H9 (cell line): ENCODE results near the gene MRGPRG. TPM values are rescaled to one million over a fixed set of nuclear protein-coding genes. Genes with fewer than 3 reads are reported as not detected.

Source experiments
- DNase-seq: peaks from one replicate; pipeline ENCODE4 v3.0.0-alpha.2; 2017
- H2AFZ ChIP-seq: one replicate; pipeline ENCODE4 v1.6.1; 2013; ENCODE audit warnings: mild to moderate bottlenecking, low read length, control low read depth, moderate library complexity
- H2AK5ac ChIP-seq: 2 replicates; pipeline ENCODE4 v1.6.1; 2013; ENCODE audit warnings: low read length, control low read depth, mixed read lengths; ENCODE audit not compliant: insufficient read length
- H2BK120ac ChIP-seq: one replicate; pipeline ENCODE4 v1.6.1; 2013; ENCODE audit warnings: low read depth, mild to moderate bottlenecking, low read length, control low read depth, inconsistent platforms; ENCODE audit not compliant: poor library complexity, severe bottlenecking
- H2BK12ac ChIP-seq: 2 replicates; pipeline ENCODE4 v1.6.1; 2013; ENCODE audit warnings: low read length, control low read depth, mixed read lengths, low read depth; ENCODE audit not compliant: insufficient read length
- H2BK15ac ChIP-seq: 2 replicates; pipeline ENCODE4 v1.6.1; 2013; ENCODE audit warnings: low read depth, low read length, control low read depth
- H2BK20ac ChIP-seq: one replicate; pipeline ENCODE4 v1.6.1; 2013; ENCODE audit warnings: low read depth, mild to moderate bottlenecking, low read length, control low read depth, inconsistent platforms; ENCODE audit not compliant: poor library complexity, severe bottlenecking
- H2BK5ac ChIP-seq: 2 replicates; pipeline ENCODE4 v1.6.1; 2013; ENCODE audit warnings: low read length, control low read depth, mixed read lengths; ENCODE audit not compliant: insufficient read length
- H3K14ac ChIP-seq: 2 replicates; pipeline ENCODE4 v1.6.1; 2013; ENCODE audit warnings: low read length, control low read depth; ENCODE audit not compliant: insufficient read depth
- H3K18ac ChIP-seq: 2 replicates; pipeline ENCODE4 v1.6.1; 2013; ENCODE audit warnings: low read depth, mild to moderate bottlenecking, mixed read lengths, low read length, control low read depth; ENCODE audit not compliant: insufficient read length
- H3K23ac ChIP-seq: 2 replicates; pipeline ENCODE4 v1.6.1; 2013; ENCODE audit warnings: low read length, control low read depth, mixed read lengths, low read depth; ENCODE audit not compliant: insufficient read length
- H3K23me2 ChIP-seq: 2 replicates; pipeline ENCODE4 v1.6.1; 2013; ENCODE audit warnings: low read depth, mild to moderate bottlenecking, mixed read lengths, low read length, control low read depth; ENCODE audit not compliant: insufficient read length, poor library complexity, severe bottlenecking
- H3K27ac ChIP-seq: 2 replicates; pipeline ENCODE4 v1.5.1; 2013; ENCODE audit warnings: low read length, control low read depth, mixed read lengths, low read depth; ENCODE audit not compliant: insufficient read length
- H3K27me3 ChIP-seq: 2 replicates; pipeline ENCODE4 v1.6.1; 2013; ENCODE audit warnings: low read length, control low read depth, inconsistent platforms; ENCODE audit not compliant: insufficient read depth
- H3K4ac ChIP-seq: 2 replicates; pipeline ENCODE4 v1.6.1; 2013; ENCODE audit warnings: low read depth, mild to moderate bottlenecking, control low read depth, inconsistent platforms, low read length, moderate library complexity
- H3K4me1 ChIP-seq: 2 replicates; pipeline ENCODE4 v1.6.1; 2013; ENCODE audit warnings: low read length, control low read depth, inconsistent platforms; ENCODE audit not compliant: insufficient read depth
- H3K4me2 ChIP-seq: 2 replicates; pipeline ENCODE4 v1.6.1; 2013; ENCODE audit warnings: low read length, control low read depth, mixed read lengths; ENCODE audit not compliant: insufficient read length, insufficient read depth
- H3K56ac ChIP-seq: 2 replicates; pipeline ENCODE4 v1.6.1; 2013; ENCODE audit warnings: low read depth, mild to moderate bottlenecking, mixed read lengths, low read length, control low read depth; ENCODE audit not compliant: insufficient read length
- H3K79me1 ChIP-seq: 2 replicates; pipeline ENCODE4 v1.6.1; 2013; ENCODE audit warnings: low read depth, mild to moderate bottlenecking, moderate library complexity, low read length, control low read depth, inconsistent platforms; ENCODE audit not compliant: insufficient read depth, poor library complexity, severe bottlenecking
- H3K79me2 ChIP-seq: 2 replicates; pipeline ENCODE4 v1.6.1; 2013; ENCODE audit warnings: low read length, control low read depth, inconsistent platforms; ENCODE audit not compliant: insufficient read depth
- H3K9ac ChIP-seq: 2 replicates; pipeline ENCODE4 v1.6.1; 2013; ENCODE audit warnings: low read length, control low read depth, mixed read lengths; ENCODE audit not compliant: insufficient read length; ENCODE audit errors: extremely low read depth
- H3K9me3 ChIP-seq: one replicate; pipeline ENCODE4 v1.6.1; 2013; ENCODE audit warnings: low read depth, low read length, inconsistent platforms; ENCODE audit not compliant: control insufficient read depth
- H3T11ph ChIP-seq: one replicate; pipeline ENCODE4 v1.6.1; 2013; ENCODE audit warnings: mild to moderate bottlenecking, low read length, control low read depth, inconsistent platforms
- H4K20me1 ChIP-seq: one replicate; pipeline ENCODE4 v1.6.1; 2013; ENCODE audit not compliant: control insufficient read depth, insufficient read length, insufficient read depth
- H4K5ac ChIP-seq: 2 replicates; pipeline ENCODE4 v1.6.1; 2013; ENCODE audit warnings: low read depth, mild to moderate bottlenecking, mixed read lengths, low read length, control low read depth; ENCODE audit not compliant: insufficient read length
- H4K8ac ChIP-seq: replicated peaks from 2 replicates; pipeline ENCODE4 v1.6.1; 2013; ENCODE audit warnings: low read length, control low read depth, mixed read lengths, low read depth; ENCODE audit not compliant: insufficient read length
- H4K91ac ChIP-seq: 2 replicates; pipeline ENCODE4 v1.6.1; 2013; ENCODE audit warnings: low read depth, mild to moderate bottlenecking, moderate library complexity, mixed read lengths, low read length, control low read depth; ENCODE audit not compliant: insufficient read length
- H3K27ac Mint-ChIP-seq, 3 experiments: 2 replicates in 2 of 3; 3 replicates in 1 of 3; pipeline ENCODE4 v1.8.0; 2020 to 2021; ENCODE audit warnings: mixed read lengths in 3 of 3, mild to moderate bottlenecking in 1 of 3, moderate library complexity in 1 of 3
- H3K27me3 Mint-ChIP-seq: 2 replicates; pipeline ENCODE4 v1.8.0; 2021; ENCODE audit warnings: low read depth, mild to moderate bottlenecking, moderate library complexity, mixed read lengths
- H3K36me3 Mint-ChIP-seq, 3 experiments: 2 replicates in 2 of 3; 3 replicates in 1 of 3; pipeline ENCODE4 v1.8.0; 2020 to 2021; ENCODE audit warnings: low read depth in 3 of 3, mixed read lengths in 3 of 3; ENCODE audit not compliant: insufficient read depth in 1 of 3
- H3K4me1 Mint-ChIP-seq, 2 experiments: 2 replicates each; pipeline ENCODE4 v1.8.0; 2020; ENCODE audit warnings: mixed read lengths in 2 of 2
- H3K4me3 Mint-ChIP-seq, 2 experiments: 2 replicates in 1 of 2; 3 replicates in 1 of 2; pipeline ENCODE4 v1.8.0; 2020 to 2021; ENCODE audit warnings: mild to moderate bottlenecking in 2 of 2, mixed read lengths in 2 of 2, moderate library complexity in 1 of 2
- H3K9me3 Mint-ChIP-seq, 2 experiments: 2 replicates in 1 of 2; 3 replicates in 1 of 2; pipeline ENCODE4 v1.8.0; 2020; ENCODE audit warnings: mild to moderate bottlenecking in 2 of 2, mixed read lengths in 2 of 2, moderate library complexity in 1 of 2
- WGBS: extraction: QIAGEN DNeasy Blood & Tissue Kit; methylation state at CpG from one replicate; pipeline ENCODE4 v1.1.7; 2013; ENCODE audit warnings: missing lambda C conversion rate, low lambda C conversion rate, mixed read lengths; ENCODE audit not compliant: insufficient read length; ENCODE audit errors: extremely low coverage; 5-methylcytosine and 5-hydroxymethylcytosine counted together
- total RNA-seq: library from RNA; stranded (reverse); gene quantifications from 2 replicates; pipeline ENCODE4 v1.2.1, GENCODE V29; 2021
- TF ChIP-seq, protein P1 (sequence below): fragments of 200-600 bp; sonication (generic); conservative IDR thresholded peaks from 3 replicates; pipeline ENCODE4 v1.8.0; 2021; ENCODE audit warnings: antibody characterized with exemption, mild to moderate bottlenecking

MRGPRG gene
- total RNA-seq, 1 experiment from 2014 or later, result not detected

GRCh38 chr11:3215346-3216026, 3.1 kb downstream of the MRGPRG start:
- H3K4me2 ChIP-seq, result no peak overlapping the region
- H3K14ac ChIP-seq, result no peak overlapping the region
- no peak overlapping the region for H3K27ac ChIP-seq
- H3K27me3 ChIP-seq, result no peaks in the 10 kb centered on the region
- no peak overlapping the region for H4K91ac ChIP-seq
- H3K23me2 ChIP-seq, result no peaks in the 10 kb centered on the region
- H2BK20ac ChIP-seq, result no peak overlapping the region
- H2BK15ac ChIP-seq, result no peak overlapping the region
- no peak overlapping the region for H3K9ac ChIP-seq
- TF ChIP-seq, protein P1, sequence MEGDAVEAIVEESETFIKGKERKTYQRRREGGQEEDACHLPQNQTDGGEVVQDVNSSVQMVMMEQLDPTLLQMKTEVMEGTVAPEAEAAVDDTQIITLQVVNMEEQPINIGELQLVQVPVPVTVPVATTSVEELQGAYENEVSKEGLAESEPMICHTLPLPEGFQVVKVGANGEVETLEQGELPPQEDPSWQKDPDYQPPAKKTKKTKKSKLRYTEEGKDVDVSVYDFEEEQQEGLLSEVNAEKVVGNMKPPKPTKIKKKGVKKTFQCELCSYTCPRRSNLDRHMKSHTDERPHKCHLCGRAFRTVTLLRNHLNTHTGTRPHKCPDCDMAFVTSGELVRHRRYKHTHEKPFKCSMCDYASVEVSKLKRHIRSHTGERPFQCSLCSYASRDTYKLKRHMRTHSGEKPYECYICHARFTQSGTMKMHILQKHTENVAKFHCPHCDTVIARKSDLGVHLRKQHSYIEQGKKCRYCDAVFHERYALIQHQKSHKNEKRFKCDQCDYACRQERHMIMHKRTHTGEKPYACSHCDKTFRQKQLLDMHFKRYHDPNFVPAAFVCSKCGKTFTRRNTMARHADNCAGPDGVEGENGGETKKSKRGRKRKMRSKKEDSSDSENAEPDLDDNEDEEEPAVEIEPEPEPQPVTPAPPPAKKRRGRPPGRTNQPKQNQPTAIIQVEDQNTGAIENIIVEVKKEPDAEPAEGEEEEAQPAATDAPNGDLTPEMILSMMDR, result no peak
- H3K18ac ChIP-seq, result no peak overlapping the region
- no peak overlapping the region for H2AK5ac ChIP-seq
- H4K20me1 ChIP-seq, result no peaks in the 10 kb centered on the region
- H3T11ph ChIP-seq, result no peak overlapping the region
- Mint-ChIP-seq H3K9me3 (peaks cover 0 to 4% of the 10 kb centered on the region in 2 experiments; a peak in 3 of 5 replicates), H3K36me3 (no peaks in the 10 kb centered on the region), H3K4me1 (peaks cover 21 to 23% of the 10 kb centered on the region in 2 experiments), H3K27ac (no peak overlapping the region), H3K27me3 (peaks cover 17% of the 10 kb centered on the region), H3K4me3 (peak overlapping the region in 1 of 2 experiments; percentile 39; a peak in 1 of 5 replicates)
- H4K5ac ChIP-seq, result no peak overlapping the region
- H3K79me2 ChIP-seq, result no peaks in the 10 kb centered on the region
- no peak for DNase-seq
- H2AFZ ChIP-seq, result no peak overlapping the region
- no peak overlapping the region for H2BK12ac ChIP-seq
- H3K4me1 ChIP-seq, result no peaks in the 10 kb centered on the region
- H3K56ac ChIP-seq, result no peak overlapping the region
- no peak overlapping the region for H3K4ac ChIP-seq
- no peak overlapping the region for H2BK5ac ChIP-seq
- no peaks in the 10 kb centered on the region for H3K79me1 ChIP-seq
- H4K8ac ChIP-seq, result no peak overlapping the region
- H3K9me3 ChIP-seq, result no peaks in the 10 kb centered on the region
- no CpG with 5 or more reads among the region's 17 CpGs for WGBS
- no peak overlapping the region for H2BK120ac ChIP-seq
- no peak overlapping the region for H3K23ac ChIP-seq
